GM21723 (cell line): ENCODE results near the gene RHBDF2.

Experiments used
- ATAC-seq: cut with Tn5 transposase; IDR thresholded peaks from one replicate; pipeline ENCODE4 v1.9.1; 2021; ENCODE audit warnings: mild to moderate bottlenecking, moderate library complexity; ENCODE audit not compliant: unreplicated experiment

Gene RHBDF2

DNA sequence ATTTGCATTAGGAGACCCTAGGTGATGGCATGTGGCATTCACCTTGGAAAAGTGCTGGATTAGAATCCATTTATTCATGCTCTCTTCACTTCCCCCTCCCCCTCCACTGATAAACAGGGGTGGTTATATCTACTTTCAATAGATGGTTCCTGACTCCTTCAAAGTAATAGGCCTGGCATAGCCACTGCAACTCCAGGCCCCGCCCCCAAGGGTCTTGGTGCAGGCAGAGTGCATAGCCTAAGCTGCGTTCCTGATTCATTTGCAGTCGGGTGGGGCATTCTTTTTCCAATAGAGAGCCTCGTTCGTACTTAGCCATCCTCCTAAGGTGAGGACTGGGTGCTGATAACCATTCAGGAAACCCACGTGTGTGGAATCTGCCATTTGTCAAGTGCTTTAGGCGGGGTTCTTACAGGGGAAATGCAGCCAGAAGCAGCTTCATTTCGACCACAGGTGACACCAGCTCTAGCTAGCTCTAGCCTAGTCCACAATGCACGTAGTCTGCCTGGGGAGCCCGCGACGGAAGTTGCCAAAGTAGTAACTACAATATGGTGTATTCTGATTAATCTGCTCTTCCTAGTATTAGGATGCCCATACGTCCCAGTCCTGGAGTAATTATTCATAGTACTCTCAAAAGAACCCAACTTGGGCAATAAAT is 59.4 kb downstream of the RHBDF2 start:
- ATAC-seq: no peak

DNA sequence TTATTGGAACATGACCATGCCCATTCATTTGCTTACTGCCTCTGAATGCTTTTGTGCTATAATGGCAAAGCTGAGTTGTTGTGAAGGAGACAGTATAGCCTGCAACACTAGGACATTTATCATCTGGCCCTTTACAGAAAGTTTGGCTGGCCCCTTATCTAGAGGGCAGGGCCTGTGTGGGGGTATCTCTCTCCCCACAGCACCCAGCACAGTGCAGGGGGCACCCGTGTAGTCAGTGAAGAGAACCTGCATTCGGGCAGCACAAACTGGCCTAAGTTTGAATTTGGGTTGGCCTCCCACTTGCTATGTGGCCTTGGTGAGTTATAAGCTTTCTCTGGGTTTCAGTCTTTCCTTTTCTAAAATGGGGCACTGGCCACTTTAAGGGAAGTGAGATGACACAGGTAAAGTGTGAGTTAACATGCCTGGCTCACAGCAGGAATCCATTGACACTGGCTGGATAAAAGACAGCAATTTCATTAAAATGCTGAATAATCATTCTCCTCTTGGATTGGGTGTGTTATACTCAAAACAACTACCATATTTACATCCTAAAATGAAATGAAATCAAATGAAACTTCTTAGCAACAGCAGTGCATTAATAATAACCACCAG is 60.4 kb downstream of the RHBDF2 start:
- ATAC-seq: no peak

DNA sequence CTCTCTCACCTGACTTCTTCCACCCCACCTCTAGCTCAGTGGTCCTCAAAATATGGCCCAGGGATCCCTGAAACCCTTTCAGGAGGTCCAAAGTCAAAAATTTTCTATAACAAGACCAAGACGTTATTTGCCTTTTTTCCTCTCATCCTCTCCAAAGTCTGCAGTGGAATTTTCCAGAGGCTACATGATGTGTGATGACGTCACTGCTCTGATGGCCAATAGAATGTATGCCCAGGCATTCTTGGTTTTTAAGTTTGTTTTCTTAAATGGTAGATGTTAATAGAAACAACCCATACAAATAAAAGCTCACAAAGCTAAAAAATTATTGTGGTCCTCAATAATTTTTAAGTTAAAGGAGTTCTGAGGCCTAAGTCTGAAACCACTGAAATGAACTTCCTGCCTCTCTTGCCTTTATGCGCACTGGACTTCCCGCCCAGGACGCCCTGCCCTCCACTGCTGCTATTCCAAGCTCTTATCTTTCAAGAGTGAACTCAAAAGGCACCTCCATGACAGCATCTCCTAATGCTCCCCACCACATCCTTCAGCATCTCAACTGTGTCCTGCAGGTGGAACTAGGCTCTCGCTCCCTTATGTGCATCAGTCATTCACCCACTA is 61.8 kb downstream of the RHBDF2 start:
- ATAC-seq: no peak

DNA sequence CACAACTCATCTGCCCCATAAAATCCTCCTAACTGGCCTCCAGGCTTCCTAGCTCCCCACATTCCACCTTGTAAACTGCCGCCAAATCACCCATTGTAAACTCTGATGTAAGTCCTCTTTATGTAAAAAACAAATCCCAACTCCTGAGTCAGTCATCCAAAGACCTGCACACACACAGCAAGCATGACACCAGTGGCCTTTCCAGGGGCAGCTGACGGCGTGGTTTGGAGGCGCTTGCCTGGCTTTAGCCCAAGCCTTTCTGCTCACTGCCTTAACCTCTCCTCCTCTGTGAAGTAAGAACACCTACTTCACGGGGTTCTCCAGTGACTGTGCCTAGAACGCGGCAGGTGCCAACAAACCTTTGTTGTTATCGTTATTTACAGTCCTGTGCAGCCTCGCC is 62.3 kb downstream of the RHBDF2 start:
- ATAC-seq: no peak

DNA sequence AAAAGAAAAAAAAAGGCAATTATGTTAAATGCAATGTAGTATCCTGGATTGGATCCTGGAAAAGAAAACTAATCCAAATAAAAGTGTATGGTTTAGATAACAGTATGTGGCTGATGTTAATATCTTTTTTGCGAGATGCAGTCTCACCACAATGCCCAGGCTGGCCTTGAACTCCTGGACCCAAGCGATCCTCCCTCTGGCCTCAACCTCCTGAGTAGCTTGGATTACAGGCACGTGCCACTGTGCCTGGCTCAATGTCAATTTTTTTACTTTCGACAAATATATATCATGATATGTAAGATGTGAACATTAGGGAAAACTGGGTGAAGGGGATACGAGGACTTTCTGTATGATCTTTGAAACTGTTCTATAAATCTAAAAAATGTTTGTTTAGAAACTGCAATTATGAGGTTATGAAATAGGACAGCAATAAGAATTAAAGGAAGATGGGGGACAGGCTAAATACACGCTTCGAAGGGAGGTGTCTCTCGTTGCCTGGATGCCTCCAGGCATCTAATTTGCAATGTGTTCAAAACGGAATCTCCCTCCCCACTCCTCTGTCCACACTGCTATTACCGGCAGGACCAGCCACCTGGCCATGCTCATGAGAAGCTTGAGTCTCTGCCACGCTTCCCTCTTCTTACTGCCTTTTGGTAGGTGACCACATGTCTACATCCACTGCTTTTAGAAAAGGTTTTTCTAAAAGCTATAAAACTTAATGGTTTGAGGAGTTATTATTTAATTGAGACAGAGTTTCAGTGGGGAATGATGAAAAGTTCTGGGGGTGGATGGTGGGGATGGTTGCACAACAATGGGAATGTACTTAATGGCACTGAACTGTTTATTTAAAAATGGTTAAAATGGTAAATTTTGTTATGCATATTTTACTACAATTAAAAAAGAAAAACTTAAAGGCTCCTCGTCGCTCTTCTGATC is 63.5 kb downstream of the RHBDF2 start:
- no peak for ATAC-seq

DNA sequence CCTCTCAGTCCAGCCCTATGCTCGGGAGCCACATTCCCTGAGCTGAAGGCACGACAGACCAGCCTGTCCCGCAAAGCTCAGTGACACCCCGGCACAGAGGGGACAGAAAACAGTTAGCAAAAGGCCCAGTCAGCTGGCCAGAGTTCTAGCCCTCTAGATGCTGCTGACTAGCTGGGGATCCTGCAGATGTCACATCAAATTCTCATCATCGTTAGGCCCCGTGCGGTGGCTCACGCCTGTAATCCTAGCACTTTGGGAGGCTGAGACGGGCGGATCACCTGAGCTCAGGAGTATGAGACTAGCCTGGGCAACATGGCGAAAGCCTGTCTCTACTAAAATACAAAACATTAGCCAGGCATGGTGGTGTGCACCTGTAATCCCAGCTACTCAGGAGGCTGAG is 65.5 kb downstream of the RHBDF2 start:
- ATAC-seq: no peak

DNA sequence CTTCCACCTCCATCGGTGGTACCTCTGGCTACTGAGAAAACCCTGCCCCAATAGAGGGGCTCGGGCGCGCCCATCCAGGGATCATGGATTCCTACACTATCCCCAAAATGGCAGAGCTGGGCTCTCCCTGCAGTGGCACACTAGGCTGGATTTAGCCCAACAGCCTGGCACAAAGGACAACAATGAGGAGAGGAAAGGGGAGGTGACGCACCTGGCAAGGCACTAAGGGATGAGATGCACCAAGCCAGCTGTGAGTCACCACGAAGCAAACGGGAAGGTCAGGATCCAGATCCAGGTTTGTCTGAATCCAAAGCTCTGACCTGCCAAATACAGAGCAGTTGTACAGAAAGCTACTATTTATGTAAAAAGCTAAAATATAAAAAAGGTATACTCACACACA is 66.4 kb downstream of the RHBDF2 start:
- ATAC-seq: no peak

DNA sequence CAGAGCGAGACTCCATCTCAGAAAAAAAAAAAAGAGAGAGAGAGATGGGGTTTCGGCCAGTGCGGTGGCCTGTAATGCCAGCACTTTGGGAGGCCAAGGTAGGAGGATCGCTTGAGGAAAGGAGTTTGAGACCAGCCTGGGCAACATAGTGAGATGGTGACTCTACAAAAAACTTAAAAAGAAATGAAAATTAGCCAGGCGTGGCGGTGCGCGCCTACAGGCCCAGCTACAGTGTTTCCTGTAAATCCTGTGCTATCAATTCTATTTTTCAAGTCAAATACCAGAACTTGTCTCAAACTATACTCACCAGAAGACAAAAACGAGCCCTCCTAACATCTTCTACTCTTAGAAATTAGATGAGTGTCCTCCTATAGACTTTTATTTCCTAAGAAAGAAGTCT is 67.5 kb downstream of the RHBDF2 start:
- no peak for ATAC-seq

DNA sequence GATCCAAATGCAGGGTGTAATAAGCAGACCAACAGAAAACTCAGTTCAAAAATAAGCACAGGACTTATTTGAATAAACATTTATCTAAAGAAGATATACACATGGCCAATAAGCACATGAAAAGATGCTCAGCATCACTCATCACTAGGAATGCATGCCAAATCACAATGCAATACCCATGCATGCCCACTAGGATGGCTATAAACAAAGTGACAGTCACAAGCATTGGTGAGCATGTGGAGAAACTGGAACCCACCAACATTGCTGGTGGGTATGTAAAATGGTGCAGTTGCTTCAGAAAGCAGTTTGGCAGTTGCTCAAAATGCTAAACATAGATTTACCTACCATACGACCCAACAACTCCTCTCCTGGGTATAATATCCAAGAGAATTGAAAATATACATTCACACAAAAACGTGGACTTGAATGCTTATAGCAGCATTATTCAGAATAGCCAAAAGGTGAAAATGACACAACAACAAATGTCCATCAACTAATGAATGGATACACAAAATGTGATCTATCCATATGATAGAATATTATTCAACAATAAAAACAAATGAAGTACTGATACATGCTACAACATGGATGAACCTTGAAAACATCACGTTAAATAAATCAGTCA is 68.4 kb downstream of the RHBDF2 start:
- no peak for ATAC-seq

DNA sequence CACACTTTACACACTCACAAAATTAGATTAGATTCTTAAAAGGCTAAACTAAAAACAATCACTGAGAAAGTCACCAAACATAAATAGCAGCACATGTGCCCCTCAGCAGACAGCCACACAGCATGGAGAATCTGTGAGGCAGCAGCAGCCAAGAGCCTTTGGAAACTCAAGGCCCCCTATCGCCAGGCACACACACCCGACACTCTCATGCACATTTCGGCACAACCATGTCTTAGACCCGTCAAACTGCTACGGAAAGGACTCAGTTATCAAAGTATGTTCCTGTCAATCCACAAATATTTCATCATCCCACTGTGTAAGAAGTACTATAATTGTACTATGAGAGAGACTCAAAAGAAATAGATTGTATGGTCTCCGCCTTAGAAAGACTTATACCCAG is 69.2 kb downstream of the RHBDF2 start:
- ATAC-seq: no peak

DNA sequence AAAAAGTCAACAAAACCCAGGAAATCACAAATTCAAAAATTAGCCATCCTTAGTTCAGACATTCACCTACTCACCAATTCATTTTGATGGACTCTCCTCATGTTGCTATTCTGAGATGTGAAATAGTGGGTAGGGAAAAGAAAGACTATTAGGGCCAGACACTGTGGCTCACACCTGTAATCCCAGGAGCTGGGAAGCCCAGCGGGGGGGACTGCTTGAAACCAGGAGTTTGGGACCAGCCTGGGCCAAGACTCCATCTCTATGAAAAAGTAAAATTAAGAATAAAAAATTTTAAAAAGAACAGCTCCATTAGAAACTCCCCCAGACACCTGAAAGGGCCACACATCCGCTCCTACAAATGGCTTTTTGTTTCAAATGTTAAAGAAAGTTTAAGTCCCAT is 69.7 kb downstream of the RHBDF2 start:
- no peak for ATAC-seq

DNA sequence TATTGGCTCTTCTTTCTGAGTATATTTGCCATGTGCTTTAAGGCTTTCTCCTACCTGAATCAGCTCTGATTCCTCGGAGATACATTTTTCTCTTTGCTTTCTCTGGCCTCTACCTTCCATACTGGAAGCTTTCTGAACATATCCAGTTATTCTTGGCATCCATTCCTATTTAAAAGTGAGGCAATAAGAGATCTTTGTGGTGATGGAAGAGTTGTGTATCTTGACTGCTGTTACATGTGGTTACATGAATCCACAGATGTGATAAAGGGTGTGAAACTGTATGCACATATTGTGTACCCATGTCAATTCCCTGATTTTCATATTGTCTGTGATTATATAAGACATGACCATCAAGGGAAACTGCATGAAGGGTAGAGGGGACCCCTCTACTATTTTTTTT is 72.7 kb downstream of the RHBDF2 start:
- ATAC-seq: no peak

DNA sequence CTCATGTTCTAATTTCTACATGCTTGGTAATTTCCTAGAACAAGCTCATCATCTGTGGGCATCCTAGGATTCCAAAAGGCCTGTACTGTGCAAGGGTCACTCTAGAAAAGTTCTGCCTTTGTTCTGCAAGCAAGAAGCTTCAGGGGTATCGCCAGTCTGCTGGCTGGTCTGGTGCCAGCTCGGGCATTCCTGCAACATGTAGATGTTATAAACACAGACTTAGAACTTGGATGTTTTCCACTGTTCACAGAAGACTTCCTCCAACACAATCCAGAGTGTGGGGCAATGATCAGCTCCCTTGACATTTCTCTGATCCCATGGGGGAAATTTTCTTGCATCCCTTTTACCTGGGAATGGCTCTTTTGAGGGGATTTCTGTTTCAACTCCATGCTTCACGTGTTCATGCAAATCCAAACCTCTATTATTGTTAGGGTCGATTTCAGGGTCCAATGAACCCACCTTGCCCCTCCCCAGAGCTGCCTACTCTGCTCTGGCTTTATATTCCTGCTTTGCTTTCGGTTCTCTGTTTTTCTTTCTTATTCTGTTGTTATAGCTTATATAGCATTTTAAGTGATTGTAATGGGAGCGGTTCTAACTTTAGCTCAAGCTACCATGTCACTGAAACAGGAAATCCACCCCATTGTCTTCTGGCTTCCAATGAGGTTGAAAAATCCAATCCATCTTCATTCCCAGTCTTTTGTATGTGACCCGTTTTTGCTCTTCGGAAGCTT is 73.6 kb downstream of the RHBDF2 start:
- no peak for ATAC-seq

DNA sequence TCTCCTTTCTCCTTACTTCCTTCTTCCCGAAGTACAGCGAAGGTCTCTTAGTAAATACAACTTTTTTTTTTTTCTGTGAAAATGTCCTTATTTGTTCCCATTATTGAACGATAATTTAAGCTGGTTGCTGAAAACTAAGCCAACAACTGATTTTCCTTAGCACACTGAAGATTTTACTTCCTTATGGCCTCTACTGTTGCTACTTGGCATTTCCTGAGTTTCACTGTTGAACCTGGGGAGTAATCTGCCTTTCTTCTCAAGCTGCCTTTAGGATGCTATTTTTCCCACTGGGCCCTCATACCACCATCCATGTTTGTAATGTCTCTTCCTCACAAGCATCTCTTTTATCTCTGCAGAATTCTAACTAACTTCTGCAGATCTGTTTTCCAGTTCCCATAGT is 74.4 kb downstream of the RHBDF2 start:
- no peak for ATAC-seq

DNA sequence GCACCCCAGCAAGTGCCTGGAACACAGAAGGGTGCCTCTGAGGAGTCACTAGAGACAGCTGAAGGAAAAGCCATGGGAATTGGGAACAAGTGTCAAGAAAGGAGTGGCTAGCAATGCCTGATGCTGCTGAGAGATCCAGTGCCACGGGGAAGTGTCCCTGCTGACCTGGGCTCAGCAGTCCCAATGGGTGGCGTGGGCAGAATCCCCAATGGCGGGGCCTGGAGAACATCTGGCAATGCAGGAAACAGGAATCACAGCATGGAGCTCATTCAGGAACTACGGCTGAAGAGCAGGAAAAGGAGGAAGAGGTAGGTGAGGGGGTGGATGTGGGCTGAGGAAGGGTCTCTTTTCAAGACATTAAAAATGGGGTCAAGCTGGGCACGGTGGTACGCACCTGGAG is 78.4 kb downstream of the RHBDF2 start:
- ATAC-seq: no peak

DNA sequence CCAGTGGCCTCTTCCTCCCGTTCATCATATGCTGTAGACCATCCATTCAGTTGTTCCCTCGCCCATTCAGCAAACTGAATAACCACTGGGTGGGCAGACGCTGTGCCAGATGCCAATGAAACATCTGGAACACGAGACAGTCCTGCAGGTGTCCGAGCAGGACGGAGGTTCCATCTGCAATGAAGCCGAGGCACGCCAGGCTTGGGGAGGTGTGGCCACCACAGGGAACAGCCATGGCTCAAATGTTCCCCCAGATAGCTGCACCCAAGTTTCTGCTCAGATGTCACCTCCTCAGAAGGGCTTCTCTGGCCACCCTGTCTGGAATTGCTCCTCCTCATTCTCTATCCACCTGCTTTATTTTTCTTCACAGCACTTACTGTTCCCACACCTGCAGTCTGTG is 78.8 kb downstream of the RHBDF2 start:
- ATAC-seq: no peak

DNA sequence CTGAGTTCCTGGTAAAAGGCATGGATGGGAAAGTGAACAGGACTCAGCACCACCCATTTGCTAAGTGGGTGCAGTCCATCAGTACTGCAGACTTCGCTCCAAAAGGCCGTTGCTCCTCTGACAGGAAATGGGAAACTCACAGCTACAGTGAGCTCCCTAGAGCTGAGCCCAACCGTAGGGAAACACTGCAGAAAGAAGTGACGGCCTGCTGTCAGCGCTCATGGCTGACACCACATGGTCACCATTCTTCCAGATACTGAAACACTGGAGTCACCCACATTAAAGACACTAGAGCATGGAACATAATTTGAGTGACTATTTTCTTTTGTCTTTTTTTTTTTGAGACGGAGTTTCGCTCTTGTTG is 80.2 kb downstream of the RHBDF2 start:
- no peak for ATAC-seq
